Skeletal muscle satellite cell (primary cell): ENCODE data around the gene CAMTA1.

Experiments
- H3K27me3 ChIP-seq: 2 replicates; pipeline ENCODE4 v1.7.0; 2013; ENCODE audit warnings: low read length; ENCODE audit not compliant: control insufficient read depth, insufficient read depth
- H3K36me3 ChIP-seq: 2 replicates; pipeline ENCODE4 v1.7.0; 2013; ENCODE audit warnings: mild to moderate bottlenecking, control low read depth, low read length; ENCODE audit not compliant: insufficient read depth
- H3K4me1 ChIP-seq: 2 replicates; pipeline ENCODE4 v1.7.0; 2013; ENCODE audit warnings: low read length; ENCODE audit not compliant: control insufficient read depth, insufficient read depth
- H3K4me2 ChIP-seq: 2 replicates; pipeline ENCODE4 v1.7.0; 2013; ENCODE audit warnings: mild to moderate bottlenecking, low read length
- H3K4me3 ChIP-seq: 2 replicates; pipeline ENCODE4 v1.7.0; 2013; ENCODE audit warnings: low read length
- H3K9ac ChIP-seq: 2 replicates; pipeline ENCODE4 v1.7.0; 2013; ENCODE audit warnings: mild to moderate bottlenecking, low read depth, low read length, moderate library complexity
- H3K9me3 ChIP-seq: replicated peaks from 2 replicates; pipeline ENCODE4 v1.7.0; 2013; ENCODE audit warnings: mild to moderate bottlenecking, control low read depth, low read length

CAMTA1 gene

DNA sequence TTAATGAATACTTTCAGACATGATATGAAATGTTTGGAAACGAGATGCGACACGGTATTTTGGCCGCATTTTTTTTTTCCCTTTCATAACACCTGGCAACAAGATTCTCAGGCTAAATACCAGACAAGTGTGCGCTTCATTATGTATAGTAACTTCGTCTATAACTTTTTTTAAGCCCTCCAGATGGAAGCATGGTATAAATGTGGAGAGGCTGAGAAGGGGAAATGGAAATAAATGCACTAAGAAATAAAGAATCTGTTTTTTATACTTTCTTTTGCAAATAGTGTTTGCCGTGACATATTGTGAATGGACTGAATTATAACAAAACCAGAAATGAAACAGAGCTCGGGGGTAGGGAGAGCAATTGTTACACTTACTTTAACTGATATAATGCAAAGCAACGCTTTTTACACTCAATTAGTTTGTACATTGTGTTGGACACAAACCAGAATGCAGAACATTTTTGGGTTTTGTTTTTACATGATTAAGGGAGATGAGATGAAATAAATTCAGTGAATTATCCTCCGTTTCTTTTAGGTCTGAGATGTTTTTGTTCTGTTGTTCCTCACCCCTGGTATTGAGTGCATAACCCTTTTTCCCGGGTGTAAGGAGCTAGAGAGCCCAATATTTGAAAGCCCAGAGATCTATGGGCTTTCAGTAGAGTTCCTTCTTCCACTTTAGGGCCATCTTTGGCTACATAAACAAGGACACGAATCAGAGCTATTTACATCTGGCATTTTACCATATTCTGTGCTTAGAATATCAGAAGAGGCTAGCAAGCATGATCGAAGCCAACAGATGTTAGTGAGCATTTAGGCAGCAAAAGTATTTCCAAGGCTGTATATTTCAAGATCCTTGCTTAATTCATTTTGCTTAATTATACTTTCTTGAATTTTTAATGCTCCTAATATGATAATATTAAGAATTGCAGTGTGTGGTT, 478.0 kb downstream of the CAMTA1 start:
- Histone ChIP-seq H3K9me3 (no peaks in the 10 kb centered on the region), H3K36me3 (no peaks in the 10 kb centered on the region), H3K27me3 (no peaks in the 10 kb centered on the region), H3K9ac (no peak overlapping the region), H3K4me2 (no peak overlapping the region), H3K4me1 (peaks cover 32% of the 10 kb centered on the region), H3K4me3 (no peak overlapping the region)

DNA sequence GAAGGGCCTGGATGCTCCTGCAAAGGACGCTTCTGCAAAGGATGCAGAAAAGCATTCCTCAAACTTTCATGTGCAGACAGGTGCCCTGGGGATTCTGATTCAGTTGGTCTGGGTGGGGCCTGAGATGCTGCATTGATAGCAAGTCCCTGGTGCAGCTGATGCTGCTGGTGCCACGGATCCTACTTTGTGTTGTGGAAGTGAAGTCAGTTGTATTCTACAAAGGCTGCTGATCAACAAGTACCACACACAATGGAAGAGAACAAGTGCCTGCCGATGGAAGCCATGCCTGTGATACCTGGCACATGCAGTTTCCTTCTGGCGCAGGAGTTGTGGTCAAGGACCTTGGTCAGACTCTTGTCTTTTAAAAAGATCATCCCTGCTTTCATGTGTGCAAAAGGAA, 478.8 kb downstream of the CAMTA1 start:
- H3K9me3 ChIP-seq, result peaks cover under 1% of the 10 kb centered on the region
- peaks cover 32% of the 10 kb centered on the region for H3K4me1 ChIP-seq
- no peak overlapping the region for H3K4me3 ChIP-seq
- H3K36me3 ChIP-seq, result no peaks in the 10 kb centered on the region
- no peak overlapping the region for H3K4me2 ChIP-seq
- H3K27me3 ChIP-seq, result no peaks in the 10 kb centered on the region
- H3K9ac ChIP-seq, result no peak overlapping the region

DNA sequence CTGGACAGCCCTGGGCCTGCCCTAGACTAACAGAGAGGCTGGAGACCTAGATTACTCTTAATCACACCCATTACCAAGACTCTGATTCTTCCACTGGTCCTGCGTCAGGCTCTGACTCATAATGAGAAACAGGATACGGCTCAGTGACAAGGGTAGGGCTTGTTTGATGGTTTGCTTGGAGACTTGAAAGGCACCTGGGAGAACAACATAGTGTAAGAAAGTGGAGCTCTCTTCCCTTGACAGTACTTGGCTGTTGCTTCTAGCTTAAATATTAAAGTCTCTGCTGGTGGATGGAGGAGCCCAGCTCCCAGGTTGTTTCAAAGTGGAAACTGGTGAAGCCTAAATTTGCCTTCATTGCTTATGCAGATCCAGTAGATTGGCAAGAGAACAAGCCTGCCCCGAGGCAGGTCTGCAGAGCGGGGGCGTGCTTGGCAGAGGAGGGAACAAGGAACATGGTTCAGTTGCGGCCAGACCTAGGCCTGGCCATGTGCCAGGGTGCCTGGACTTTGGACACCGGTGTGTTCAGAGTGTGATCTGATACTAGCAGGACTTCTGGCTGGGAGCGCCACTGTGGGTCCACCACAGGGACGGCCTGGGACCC, 480.6 kb downstream of the CAMTA1 start:
- Histone ChIP-seq H3K4me3 (no peak overlapping the region), H3K4me2 (peak overlapping the region; percentile 64), H3K9me3 (peaks cover 5% of the 10 kb centered on the region), H3K9ac (no peak overlapping the region), H3K27me3 (no peaks in the 10 kb centered on the region), H3K36me3 (no peaks in the 10 kb centered on the region), H3K4me1 (peaks cover 32% of the 10 kb centered on the region)

DNA sequence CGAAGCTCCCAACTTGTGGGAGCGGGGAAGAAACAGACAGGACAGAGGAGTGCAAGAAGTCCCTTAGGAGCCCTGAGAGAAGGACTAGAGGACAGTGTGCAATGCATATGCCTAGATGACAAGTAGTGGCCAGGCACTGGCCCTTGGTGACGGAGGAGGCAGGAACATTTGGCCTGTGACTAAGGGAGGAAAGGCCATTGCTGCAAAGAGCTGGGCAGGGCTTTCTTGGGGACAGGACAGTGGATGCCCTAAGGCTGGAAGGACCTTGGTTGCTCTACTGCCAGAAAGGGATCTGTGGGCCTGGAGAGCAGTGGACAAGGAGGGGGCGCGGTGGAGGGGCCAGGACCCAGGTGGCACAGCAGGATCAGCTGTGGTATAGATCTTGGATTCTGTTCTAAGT, 481.3 kb downstream of the CAMTA1 start:
- no peak overlapping the region for H3K9ac ChIP-seq
- no peaks in the 10 kb centered on the region for H3K36me3 ChIP-seq
- peaks cover 5% of the 10 kb centered on the region for H3K9me3 ChIP-seq
- H3K27me3 ChIP-seq, result no peaks in the 10 kb centered on the region
- peaks cover 32% of the 10 kb centered on the region for H3K4me1 ChIP-seq
- H3K4me2 ChIP-seq, result no peak overlapping the region
- no peak overlapping the region for H3K4me3 ChIP-seq

DNA sequence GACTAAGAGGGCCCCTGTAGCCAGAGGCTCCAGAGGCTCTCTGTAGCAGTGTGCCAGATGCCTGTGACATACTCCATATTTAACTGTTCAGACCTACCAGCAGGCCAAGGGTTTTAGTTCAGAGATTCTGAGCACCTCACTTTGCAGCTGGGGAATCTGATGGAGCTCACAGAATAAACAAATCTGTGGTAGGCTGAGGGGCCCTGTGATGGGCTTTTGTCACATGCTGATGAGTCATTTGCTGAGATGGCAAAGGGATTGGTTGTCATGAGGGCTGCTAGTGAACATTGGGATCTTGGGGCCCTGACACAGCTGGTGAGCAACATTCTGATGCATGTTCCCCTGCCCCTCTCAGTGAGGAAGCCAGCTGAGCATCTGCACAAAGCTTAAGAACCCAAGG, 482.2 kb downstream of the CAMTA1 start:
- Histone ChIP-seq H3K27me3 (no peaks in the 10 kb centered on the region), H3K9ac (no peak overlapping the region), H3K9me3 (peaks cover 5% of the 10 kb centered on the region), H3K4me2 (no peak overlapping the region), H3K36me3 (no peaks in the 10 kb centered on the region), H3K4me3 (no peak overlapping the region), H3K4me1 (peaks cover 32% of the 10 kb centered on the region)

DNA sequence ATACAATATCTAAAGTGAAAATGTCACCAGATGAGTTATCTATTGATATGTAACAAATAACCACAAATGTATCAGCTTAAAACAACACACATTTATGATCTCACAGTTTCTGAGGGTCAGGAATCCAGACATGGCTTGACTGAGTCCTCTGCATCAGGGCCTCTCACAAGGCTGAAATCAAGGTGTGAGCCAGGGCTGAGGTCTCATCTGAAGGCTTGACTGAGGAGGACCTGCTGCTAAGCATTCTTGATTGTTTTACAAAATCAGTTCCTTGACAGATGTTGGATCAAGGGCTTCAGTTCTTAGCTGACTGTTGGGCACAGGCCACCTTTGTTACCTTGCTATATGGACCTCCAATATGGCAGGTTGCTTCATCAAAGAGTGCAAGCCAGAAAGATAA, 483.7 kb downstream of the CAMTA1 start:
- Histone ChIP-seq H3K36me3 (no peaks in the 10 kb centered on the region), H3K27me3 (no peaks in the 10 kb centered on the region), H3K4me3 (no peak overlapping the region), H3K4me1 (peaks cover 32% of the 10 kb centered on the region), H3K4me2 (no peak overlapping the region), H3K9ac (no peak overlapping the region), H3K9me3 (peaks cover 5% of the 10 kb centered on the region)

DNA sequence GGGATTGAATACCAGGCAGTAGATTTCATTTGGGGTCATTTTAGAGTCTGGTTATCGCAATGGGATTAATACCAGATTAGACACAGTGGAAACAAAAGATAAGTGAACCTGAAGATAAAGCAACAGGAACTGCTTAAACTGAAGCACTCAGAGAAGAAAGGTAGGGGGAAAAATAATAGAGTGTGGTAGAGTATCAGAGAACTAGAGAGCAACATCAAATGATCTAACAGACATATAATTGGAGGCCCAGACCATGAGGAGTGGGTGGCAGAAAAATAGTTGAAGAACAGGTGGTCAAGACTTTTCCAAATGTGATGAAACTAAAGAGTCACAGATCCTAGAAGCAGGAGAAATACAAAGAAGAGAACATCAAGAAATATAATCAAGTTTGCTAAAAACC, 484.3 kb downstream of the CAMTA1 start:
- Histone ChIP-seq H3K9me3 (peaks cover 5% of the 10 kb centered on the region), H3K27me3 (no peaks in the 10 kb centered on the region), H3K4me1 (peaks cover 32% of the 10 kb centered on the region), H3K9ac (no peak overlapping the region), H3K4me3 (no peak overlapping the region), H3K36me3 (no peaks in the 10 kb centered on the region), H3K4me2 (no peak overlapping the region)

DNA sequence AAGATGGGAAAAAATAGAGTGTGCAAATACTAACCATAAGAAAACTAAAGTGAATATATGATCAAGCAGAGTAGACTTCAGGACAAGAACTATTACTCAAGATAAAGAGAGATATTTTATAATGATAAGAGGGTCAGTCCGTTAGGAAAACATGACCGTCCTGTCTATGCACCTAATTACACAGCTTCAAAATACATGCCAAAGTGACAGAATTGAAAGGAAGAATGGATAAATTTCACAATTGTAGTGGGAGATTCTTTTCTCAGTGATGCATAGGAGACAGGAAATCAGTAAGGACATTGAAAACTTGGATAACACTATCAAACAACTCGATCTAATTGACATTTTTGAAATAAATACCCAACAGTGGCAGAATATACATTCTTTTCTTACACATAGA, 489.0 kb downstream of the CAMTA1 start:
- H3K9ac ChIP-seq, result no peak overlapping the region
- H3K4me3 ChIP-seq, result no peak overlapping the region
- peaks cover 4% of the 10 kb centered on the region for H3K9me3 ChIP-seq
- no peaks in the 10 kb centered on the region for H3K27me3 ChIP-seq
- H3K4me1 ChIP-seq, result peaks cover 5% of the 10 kb centered on the region
- H3K36me3 ChIP-seq, result no peaks in the 10 kb centered on the region
- H3K4me2 ChIP-seq, result no peak overlapping the region

DNA sequence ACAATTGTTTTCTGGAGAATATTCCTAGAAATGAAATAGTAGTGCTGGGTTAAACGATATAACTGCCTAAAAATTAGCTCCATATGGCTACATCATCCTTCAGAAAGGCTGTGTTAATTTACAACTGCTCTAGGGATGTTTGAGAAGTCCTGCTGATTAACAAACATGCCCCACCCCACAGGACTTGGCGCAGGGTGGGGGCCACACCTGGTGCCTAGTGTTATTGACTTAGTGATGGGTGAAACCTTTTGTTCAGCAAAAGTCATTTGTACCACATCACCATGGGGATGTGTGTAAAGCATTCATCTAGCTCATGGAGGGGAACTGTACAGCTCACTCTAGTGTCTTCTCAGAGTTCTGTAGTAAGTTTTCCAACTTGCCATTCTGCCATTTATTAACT, 492.8 kb downstream of the CAMTA1 start:
- no peak overlapping the region for H3K4me2 ChIP-seq
- no peak overlapping the region for H3K4me3 ChIP-seq
- H3K4me1 ChIP-seq, result peaks cover 33% of the 10 kb centered on the region
- H3K36me3 ChIP-seq, result no peaks in the 10 kb centered on the region
- no peaks in the 10 kb centered on the region for H3K27me3 ChIP-seq
- H3K9me3 ChIP-seq, result no peaks in the 10 kb centered on the region
- H3K9ac ChIP-seq, result no peak overlapping the region

DNA sequence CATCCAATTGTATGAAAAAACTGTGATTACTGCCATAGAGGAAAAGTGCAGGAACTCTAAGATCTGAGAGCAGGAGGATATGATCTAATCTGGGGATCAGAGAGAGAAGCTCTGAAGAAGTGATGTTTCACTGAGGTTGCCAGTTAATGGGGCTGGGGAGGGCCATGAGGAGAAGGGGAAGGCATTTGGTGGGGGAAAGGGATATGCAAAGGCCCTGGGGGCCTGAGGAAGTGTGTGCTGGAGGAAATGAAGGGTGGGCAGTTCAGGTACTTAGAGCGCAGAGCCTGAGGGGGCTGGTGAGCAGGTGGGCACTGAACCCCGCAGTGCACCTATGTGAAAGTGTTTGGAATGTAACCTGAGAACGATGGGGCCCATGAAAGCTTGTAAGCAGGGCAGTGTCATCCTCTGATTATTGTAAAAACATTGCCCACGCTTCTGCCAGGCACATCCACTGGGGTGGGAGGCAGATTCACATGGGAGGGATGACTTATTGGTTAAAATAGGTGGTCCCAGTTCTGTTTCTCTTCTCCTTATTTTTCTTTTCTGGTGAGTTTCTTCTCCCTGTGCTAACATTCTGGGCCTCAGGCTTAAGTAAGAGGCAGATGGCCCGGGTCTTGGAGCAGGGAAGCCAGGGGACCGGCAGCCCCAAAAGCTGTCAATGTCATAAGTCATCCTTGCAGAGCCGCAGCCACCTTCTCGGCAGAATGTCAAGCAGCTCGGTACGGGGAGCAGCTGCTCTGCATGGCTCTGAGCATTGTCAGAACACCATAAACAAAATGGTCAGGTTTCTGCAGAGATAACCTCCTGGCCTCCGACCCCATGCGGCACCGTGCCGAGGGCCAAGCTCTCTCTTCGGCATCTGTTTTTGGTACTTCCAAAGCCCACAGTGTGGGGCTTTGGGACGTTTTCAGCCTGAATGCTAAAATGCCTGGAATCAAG, 493.8 kb downstream of the CAMTA1 start:
- H3K9me3 ChIP-seq, result no peaks in the 10 kb centered on the region
- peaks cover 38% of the 10 kb centered on the region for H3K4me1 ChIP-seq
- H3K4me2 ChIP-seq, result no peak overlapping the region
- H3K27me3 ChIP-seq, result no peaks in the 10 kb centered on the region
- no peaks in the 10 kb centered on the region for H3K36me3 ChIP-seq
- no peak overlapping the region for H3K4me3 ChIP-seq
- no peak overlapping the region for H3K9ac ChIP-seq

DNA sequence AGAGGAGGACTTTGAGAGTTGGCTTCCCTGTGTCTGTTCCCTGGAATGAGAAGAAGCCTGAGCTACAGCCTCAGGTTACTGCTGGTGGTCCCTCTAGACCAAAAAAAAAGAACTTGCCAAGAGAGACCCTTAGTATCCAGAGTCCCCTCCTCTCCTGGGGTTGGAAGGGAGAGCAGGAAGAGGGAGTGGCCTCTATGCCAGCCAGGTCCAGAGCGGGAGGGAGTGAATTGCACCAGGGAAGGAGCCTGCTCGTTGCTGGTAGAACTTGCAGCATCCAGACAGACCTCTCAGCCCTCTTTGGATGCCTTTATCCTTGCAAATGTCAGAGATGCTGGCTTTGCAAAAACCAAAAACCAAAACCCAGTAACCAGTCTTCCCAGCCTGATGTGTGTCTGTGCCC, 494.5 kb downstream of the CAMTA1 start:
- Histone ChIP-seq H3K4me3 (no peak overlapping the region), H3K4me1 (peaks cover 42% of the 10 kb centered on the region), H3K27me3 (no peaks in the 10 kb centered on the region), H3K4me2 (no peak overlapping the region), H3K36me3 (no peaks in the 10 kb centered on the region), H3K9ac (no peak overlapping the region), H3K9me3 (no peaks in the 10 kb centered on the region)
